CD4-positive, alpha-beta T cell (primary cell): ENCODE measurements around the gene ATP5MG. TPM values are rescaled to one million over a fixed set of nuclear protein-coding genes. Genes with fewer than 3 reads are reported as not detected.
A peak's percentile ranks its signal among the peaks of the same experiment; 100 is the strongest.

Experiments
- ATAC-seq: fragments of 200-7000 bp; cut with Tn5 transposase; one replicate; pipeline ENCODE4 v1.10.0; 2022; ENCODE audit warnings: mild to moderate bottlenecking; ENCODE audit not compliant: poor library complexity
- CTCF ChIA-PET: fragments of 350-600 bp; sonication (Branson Sonifier 250); formaldehyde crosslinking; loops from one replicate; lab custom pipeline; 2021; ENCODE audit warnings: antibody characterized with exemption, inconsistent platforms; lab: Charles Lee
- POLR2A ChIA-PET: fragments of 350-600 bp; sonication (Branson Sonifier 250); formaldehyde crosslinking; loops from one replicate; lab custom pipeline; 2021; ENCODE audit warnings: antibody characterized with exemption, inconsistent platforms; lab: Charles Lee
- DNase-seq, 14 experiments: peaks; one replicate each; pipeline ENCODE4 v3.0.0-alpha.2; 2013 to 2020; ENCODE audit warnings: mixed read lengths in 2 of 14
- H3K27ac ChIP-seq, 2 donors: one replicate each; pipeline versions ENCODE4 v1.5.1 to v1.7.0; 2013; ENCODE audit warnings: low read length in 2 of 2, low read depth in 1 of 2, mild to moderate bottlenecking in 1 of 2
- H3K27me3 ChIP-seq, 2 experiments: 1 replicate in 1 of 2; 2 replicates in 1 of 2; pipeline versions ENCODE4 v1.6.1 to v1.7.0; 2013; ENCODE audit warnings: low read length in 2 of 2, control low read depth in 1 of 2, mild to moderate bottlenecking in 1 of 2, moderate library complexity in 1 of 2; ENCODE audit not compliant: insufficient read depth in 2 of 2, control insufficient read depth in 1 of 2
- H3K36me3 ChIP-seq: one replicate; pipeline ENCODE4 v1.6.1; 2013; ENCODE audit warnings: low read length, control low read depth; ENCODE audit not compliant: insufficient read depth
- H3K4me1 ChIP-seq: one replicate; pipeline ENCODE4 v1.6.1; 2013; ENCODE audit warnings: low read length, control low read depth; ENCODE audit not compliant: insufficient read depth
- H3K4me3 ChIP-seq: one replicate; pipeline ENCODE4 v1.5.1; 2013; ENCODE audit warnings: mild to moderate bottlenecking, low read length, moderate library complexity
- H3K9me3 ChIP-seq, 2 experiments: 1 replicate in 1 of 2; 2 replicates in 1 of 2; pipeline versions ENCODE4 v1.6.1 to v1.7.0; 2013; ENCODE audit warnings: low read length in 2 of 2, mild to moderate bottlenecking in 2 of 2, control low read depth in 1 of 2, moderate library complexity in 1 of 2; ENCODE audit not compliant: control insufficient read depth in 1 of 2, insufficient read depth in 1 of 2
- H3K27ac Mint-ChIP-seq: one replicate; pipeline ENCODE4 v1.8.0; 2020; ENCODE audit warnings: mixed read lengths
- H3K27me3 Mint-ChIP-seq: one replicate; pipeline ENCODE4 v1.8.0; 2021; ENCODE audit warnings: mixed read lengths
- H3K36me3 Mint-ChIP-seq: one replicate; pipeline ENCODE4 v1.8.0; 2021; ENCODE audit warnings: low read depth, mixed read lengths
- H3K4me1 Mint-ChIP-seq: one replicate; pipeline ENCODE4 v1.8.0; 2021; ENCODE audit warnings: low read depth, mixed read lengths
- H3K4me3 Mint-ChIP-seq: one replicate; pipeline ENCODE4 v1.8.0; 2020; ENCODE audit warnings: mild to moderate bottlenecking, mixed read lengths
- H3K9me3 Mint-ChIP-seq: one replicate; pipeline ENCODE4 v1.8.0; 2020; ENCODE audit warnings: mixed read lengths
- intact Hi-C, 2 experiments: fragments of 100-400 bp; cut with DNase I in 1 of 2; cut with micrococcal nuclease in 1 of 2; formaldehyde crosslinking; loops; one replicate each; pipeline versions ENCODE4 v1.15.1 to v1.9.0; 2023 to 2025; cut with DNase I, micrococcal nuclease
- total RNA-seq, 174 experiments: library from RNA in 2 of 174; stranded (reverse) in 2 of 174; gene quantifications; one replicate each; pipeline ENCODE4 v1.2.3 and lab custom pipeline; 2021 to 2026
- TF ChIP-seq, protein P1 (sequence below): fragments of 200-600 bp; IDR thresholded peaks from one replicate; pipeline ENCODE4 v1.8.0; 2022; ENCODE audit warnings: antibody characterized with exemption, mild to moderate bottlenecking

Gene ATP5MG
- total RNA-seq, 2 experiments from 2014 or later: 147 to 153 TPM

DNA sequence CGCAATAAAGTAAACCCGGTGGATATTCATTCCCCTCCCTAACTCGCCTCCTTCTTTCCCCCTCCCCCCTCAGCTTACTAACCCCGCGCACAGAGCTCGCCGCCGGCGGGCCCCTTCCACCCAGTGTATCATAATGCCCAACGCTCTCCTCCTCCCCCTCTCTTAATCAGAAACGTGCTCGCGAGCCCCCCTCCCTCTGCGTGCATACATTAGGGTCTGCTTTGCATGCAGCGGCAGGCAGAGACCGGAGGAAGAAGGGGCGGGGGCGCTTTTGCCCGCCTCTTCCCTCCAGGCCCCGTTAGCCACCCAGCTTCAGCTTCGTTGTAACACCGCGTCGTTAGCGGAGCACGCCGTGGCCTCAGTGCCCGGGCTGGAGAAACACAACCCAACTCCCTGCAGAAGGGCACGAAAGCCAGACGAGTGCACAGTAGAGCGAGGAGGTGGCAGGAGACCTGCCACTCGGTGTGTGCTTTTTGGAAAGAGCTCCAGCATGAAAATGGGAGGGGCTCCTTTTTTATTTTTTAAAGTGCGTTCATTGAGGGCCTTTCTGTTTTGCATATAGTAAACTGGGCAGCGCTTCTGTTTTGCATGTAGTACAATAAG is 34.0 kb downstream of the ATP5MG start:
- no peaks in the 10 kb centered on the region for H3K36me3 ChIP-seq
- no peaks in the 10 kb centered on the region for H3K27me3 Mint-ChIP-seq
- intact Hi-C loops: loop anchor here in 1 of 2 experiments (5.0 kb wide), 1 partner anchor 128 kb away; no protein-coding TSS in a partner anchor
- peak overlapping the region; percentile 94 for H3K4me3 ChIP-seq
- peak overlapping the region; percentile 98 for H3K27ac Mint-ChIP-seq
- no peaks in the 10 kb centered on the region for H3K9me3 ChIP-seq
- TF ChIP-seq, protein P1, sequence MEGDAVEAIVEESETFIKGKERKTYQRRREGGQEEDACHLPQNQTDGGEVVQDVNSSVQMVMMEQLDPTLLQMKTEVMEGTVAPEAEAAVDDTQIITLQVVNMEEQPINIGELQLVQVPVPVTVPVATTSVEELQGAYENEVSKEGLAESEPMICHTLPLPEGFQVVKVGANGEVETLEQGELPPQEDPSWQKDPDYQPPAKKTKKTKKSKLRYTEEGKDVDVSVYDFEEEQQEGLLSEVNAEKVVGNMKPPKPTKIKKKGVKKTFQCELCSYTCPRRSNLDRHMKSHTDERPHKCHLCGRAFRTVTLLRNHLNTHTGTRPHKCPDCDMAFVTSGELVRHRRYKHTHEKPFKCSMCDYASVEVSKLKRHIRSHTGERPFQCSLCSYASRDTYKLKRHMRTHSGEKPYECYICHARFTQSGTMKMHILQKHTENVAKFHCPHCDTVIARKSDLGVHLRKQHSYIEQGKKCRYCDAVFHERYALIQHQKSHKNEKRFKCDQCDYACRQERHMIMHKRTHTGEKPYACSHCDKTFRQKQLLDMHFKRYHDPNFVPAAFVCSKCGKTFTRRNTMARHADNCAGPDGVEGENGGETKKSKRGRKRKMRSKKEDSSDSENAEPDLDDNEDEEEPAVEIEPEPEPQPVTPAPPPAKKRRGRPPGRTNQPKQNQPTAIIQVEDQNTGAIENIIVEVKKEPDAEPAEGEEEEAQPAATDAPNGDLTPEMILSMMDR: no peak
- no peaks in the 10 kb centered on the region for H3K27me3 ChIP-seq
- H3K4me3 Mint-ChIP-seq: peak overlapping the region; percentile 99
- peaks cover 45% of the 10 kb centered on the region for H3K36me3 Mint-ChIP-seq
- peaks cover 21% of the 10 kb centered on the region for H3K4me1 ChIP-seq
- no peaks in the 10 kb centered on the region for H3K9me3 Mint-ChIP-seq
- DNase-seq: peak in 13 of 14 experiments; percentile 32 to 79 (median 56)
- H3K27ac ChIP-seq: peak overlapping the region; percentile 75 to 98
- CTCF ChIA-PET: interaction anchor here (1.0 to 1.6 kb wide), 6 partner anchors 33 to 95 kb away, joined by 3 to 7 read pairs (median 4); no protein-coding TSS in a partner anchor
- POLR2A ChIA-PET: interaction anchor here (0.6 to 3.1 kb wide), 38 partner anchors 9 to 587 kb away, joined by 3 to 75 read pairs (median 4); partner anchors contain the start of genes ARCN1, ATP5MG, BCL9L and CD3D
- ATAC-seq: peak; percentile 8
- H3K4me1 Mint-ChIP-seq: peaks cover 44% of the 10 kb centered on the region

DNA sequence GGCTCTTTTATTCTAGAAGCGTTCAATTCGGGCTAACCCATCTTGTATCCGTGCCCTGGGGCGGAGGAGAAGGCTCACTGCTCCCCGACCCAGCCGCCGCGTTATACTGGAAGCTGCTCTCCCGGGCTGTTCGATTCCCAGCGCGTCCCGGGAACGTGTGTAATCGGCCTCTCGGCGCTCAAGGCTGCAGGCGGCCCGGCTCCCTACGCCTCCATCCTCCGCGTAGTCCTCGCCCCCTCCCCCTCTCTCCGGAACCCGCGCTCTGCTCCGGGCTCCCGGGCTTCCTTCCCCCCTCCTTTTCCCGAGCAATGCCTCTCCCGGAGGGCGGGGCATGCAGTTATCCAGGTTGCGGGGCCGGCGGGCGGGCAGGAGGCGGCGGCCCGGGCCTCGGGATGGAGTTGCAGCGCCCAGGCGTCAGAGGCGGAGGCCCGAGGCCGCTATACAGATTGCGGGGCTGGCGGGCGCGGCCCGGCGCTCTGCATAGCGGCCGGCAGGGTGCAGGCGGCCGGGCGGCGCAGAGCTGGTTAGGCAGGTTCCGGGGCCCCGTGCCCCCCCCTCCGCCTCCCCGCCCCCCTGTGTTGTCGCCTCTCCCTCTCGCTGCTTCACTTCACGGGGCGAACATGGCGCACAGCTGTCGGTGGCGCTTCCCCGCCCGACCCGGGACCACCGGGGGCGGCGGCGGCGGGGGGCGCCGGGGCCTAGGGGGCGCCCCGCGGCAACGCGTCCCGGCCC is 34.7 kb downstream of the ATP5MG start, which contains the start of gene KMT2A:
Gene KMT2A (plus strand): TSS at position 600 of the 732 bp plus-strand sequence. CDS start 21 bp downstream, at position 621.
- CTCF ChIA-PET: interaction anchor here (0.6 to 1.6 kb wide), 6 partner anchors 33 to 96 kb away, joined by 3 to 7 read pairs (median 4); no protein-coding TSS in a partner anchor
- ATAC-seq (peak; percentile 54), DNase-seq (peak; percentile 88 to 97 (median 93))
- Histone ChIP-seq H3K27ac (peak within 1 kb of the TSS; percentile 91 to 98), H3K27me3 (no peaks in the 10 kb centered on the region), H3K36me3 (peaks cover 3% of the 10 kb centered on the region), H3K9me3 (no peaks in the 10 kb centered on the region), H3K4me3 (peak within 1 kb of the TSS; percentile 94), H3K4me1 (peaks cover 26% of the 10 kb centered on the region)
- peak within 1 kb of the TSS; percentile 98 for H3K27ac Mint-ChIP-seq
- no peaks in the 10 kb centered on the region for H3K27me3 Mint-ChIP-seq
- TF ChIP-seq, protein P1: no peak
- POLR2A ChIA-PET: interaction anchor here (0.6 to 3.1 kb wide), 48 partner anchors 8 to 587 kb away, joined by 3 to 75 read pairs (median 4); partner anchors contain the start of genes ARCN1, ATP5MG, BCL9L and CD3D
- H3K4me1 Mint-ChIP-seq: peaks cover 50% of the 10 kb centered on the region
- peak within 1 kb of the TSS; percentile 99 for H3K4me3 Mint-ChIP-seq
- no peaks in the 10 kb centered on the region for H3K9me3 Mint-ChIP-seq
- peaks cover 49% of the 10 kb centered on the region for H3K36me3 Mint-ChIP-seq
- intact Hi-C loops: loop anchor here (1.0 to 5.0 kb wide), 4 partner anchors 35 to 129 kb away; partner anchors contain the start of genes ATP5MG (in 1 of the 2) and UBE4A (in 1 of the 2)

DNA sequence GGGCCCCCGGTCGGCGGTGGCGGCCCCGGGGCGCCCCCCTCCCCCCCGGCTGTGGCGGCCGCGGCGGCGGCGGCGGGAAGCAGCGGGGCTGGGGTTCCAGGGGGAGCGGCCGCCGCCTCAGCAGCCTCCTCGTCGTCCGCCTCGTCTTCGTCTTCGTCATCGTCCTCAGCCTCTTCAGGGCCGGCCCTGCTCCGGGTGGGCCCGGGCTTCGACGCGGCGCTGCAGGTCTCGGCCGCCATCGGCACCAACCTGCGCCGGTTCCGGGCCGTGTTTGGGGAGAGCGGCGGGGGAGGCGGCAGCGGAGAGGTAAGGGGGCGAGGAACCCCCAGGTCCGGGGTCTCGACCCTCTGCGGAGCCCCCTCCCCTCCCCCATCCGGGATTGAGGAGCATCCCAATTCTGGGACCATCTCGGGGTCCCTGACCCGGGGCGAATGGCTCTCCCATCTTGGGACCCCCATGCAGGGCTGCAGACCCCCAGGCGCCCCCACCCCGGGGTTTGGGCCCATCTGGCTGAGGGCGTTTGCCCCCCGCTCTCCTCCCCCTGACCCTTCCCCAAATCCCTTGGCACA is 35.3 kb downstream of the ATP5MG start:
- DNase-seq (peak in 11 of 14 experiments; percentile 14 to 87 (median 45)), ATAC-seq (peak; percentile 16)
- Histone ChIP-seq H3K4me1 (peaks cover 30% of the 10 kb centered on the region), H3K4me3 (peak overlapping the region; percentile 92), H3K9me3 (no peaks in the 10 kb centered on the region), H3K27ac (peak overlapping the region; percentile 91 to 98), H3K27me3 (no peaks in the 10 kb centered on the region), H3K36me3 (peaks cover 3% of the 10 kb centered on the region)
- Mint-ChIP-seq H3K27ac (peak overlapping the region; percentile 98), H3K36me3 (peaks cover 56% of the 10 kb centered on the region), H3K27me3 (no peaks in the 10 kb centered on the region), H3K9me3 (no peaks in the 10 kb centered on the region), H3K4me3 (peak overlapping the region; percentile 99), H3K4me1 (peaks cover 57% of the 10 kb centered on the region)
- ChIA-PET POLR2A (interaction anchor here (0.6 to 3.1 kb wide), 32 partner anchors 7 to 560 kb away, joined by 3 to 75 read pairs (median 5); partner anchors contain the start of genes ARCN1, ATP5MG, CD3E and DDX6), CTCF (interaction anchor here (0.6 to 1.6 kb wide), 3 partner anchors 34 to 39 kb away, joined by 3 to 6 read pairs (median 3); no protein-coding TSS in a partner anchor)
- TF ChIP-seq, protein P1: no peak
- intact Hi-C loops: loop anchor here (1.0 to 5.0 kb wide), 4 partner anchors 35 to 129 kb away; partner anchors contain the start of genes ATP5MG (in 1 of the 2) and UBE4A (in 1 of the 2)
